Effector memory CD8-positive, alpha-beta T cell (primary cell): ENCODE data around the gene ATF7IP2.
"Not testable (repeated sequence)": the region's sequence is repeated elsewhere in the genome, so short reads cannot be mapped to it uniquely, and the experiment has no call there.

Experiments
- ATAC-seq: fragments of 150-1000 bp; cut with Tn5 transposase; replicated peaks from 2 replicates; pipeline ENCODE4 v1.10.0; 2021; ENCODE audit warnings: mild to moderate bottlenecking, moderate library complexity
- DNase-seq, 3 experiments: peaks; one replicate each; pipeline ENCODE4 v3.0.0; 2021
- H3K27ac Mint-ChIP-seq, 2 donors: one replicate each; pipeline ENCODE4 v1.8.0; 2022; ENCODE audit warnings: mild to moderate bottlenecking in 2 of 2, mixed read lengths in 2 of 2, moderate library complexity in 2 of 2
- H3K27me3 Mint-ChIP-seq, 2 donors: one replicate each; pipeline ENCODE4 v1.8.0; 2022; ENCODE audit warnings: mixed read lengths in 2 of 2
- H3K36me3 Mint-ChIP-seq: one replicate; pipeline ENCODE4 v1.8.0; 2022; ENCODE audit warnings: mild to moderate bottlenecking, moderate library complexity, mixed read lengths; ENCODE audit not compliant: insufficient read depth
- H3K4me1 Mint-ChIP-seq, 2 donors: one replicate each; pipeline ENCODE4 v1.8.0; 2022; ENCODE audit warnings: low read depth in 2 of 2, mixed read lengths in 2 of 2
- H3K4me3 Mint-ChIP-seq, 2 donors: one replicate each; pipeline ENCODE4 v1.8.0; 2022; ENCODE audit warnings: mild to moderate bottlenecking in 2 of 2, mixed read lengths in 2 of 2, moderate library complexity in 2 of 2
- H3K9me3 Mint-ChIP-seq, 2 donors: one replicate each; pipeline ENCODE4 v1.8.0; 2022; ENCODE audit warnings: mixed read lengths in 2 of 2

ATF7IP2 gene

GRCh38 chr16:10390330-10390729 is 4.5 kb downstream of the ATF7IP2 start:
- no peak for ATAC-seq

GRCh38 chr16:10390867-10391266 is 5.0 kb downstream of the ATF7IP2 start:
- Mint-ChIP-seq H3K27ac (peak overlapping the region in 1 of 2 donors; percentile 17), H3K4me1 (peaks cover 44 to 57% of the 10 kb centered on the region in 2 donors), H3K9me3 (no peaks in the 10 kb centered on the region), H3K36me3 (peaks cover 33% of the 10 kb centered on the region), H3K27me3 (no peaks in the 10 kb centered on the region), H3K4me3 (peak overlapping the region in 1 of 2 donors; percentile 27)
- DNase-seq (no peak), ATAC-seq (no peak)

More at GRCh38 chr16:10390330-10390729, 4.5 kb downstream of the ATF7IP2 start:
- H3K27me3 Mint-ChIP-seq = no peaks in the 10 kb centered on the region
- H3K4me3 Mint-ChIP-seq = peak overlapping the region; percentile 11 to 27
- H3K36me3 Mint-ChIP-seq = peaks cover 38% of the 10 kb centered on the region
- H3K27ac Mint-ChIP-seq = peak overlapping the region in 1 of 2 donors; percentile 17
- H3K9me3 Mint-ChIP-seq = no peaks in the 10 kb centered on the region
- peaks cover 47 to 60% of the 10 kb centered on the region in 2 donors for H3K4me1 Mint-ChIP-seq
- no peak for DNase-seq

GRCh38 chr16:10391339-10391738 is 5.5 kb downstream of the ATF7IP2 start:
- H3K9me3 Mint-ChIP-seq = no peaks in the 10 kb centered on the region
- peaks cover 43 to 55% of the 10 kb centered on the region in 2 donors for H3K4me1 Mint-ChIP-seq
- peaks cover 28% of the 10 kb centered on the region for H3K36me3 Mint-ChIP-seq
- no peaks in the 10 kb centered on the region for H3K27me3 Mint-ChIP-seq
- DNase-seq (no peak), ATAC-seq (no peak)
- H3K4me3 Mint-ChIP-seq = no peak overlapping the region
- peak overlapping the region in 1 of 2 donors; percentile 20 for H3K27ac Mint-ChIP-seq

- peaks cover 23% of the 10 kb centered on the region for H3K36me3 Mint-ChIP-seq
- H3K4me3 Mint-ChIP-seq = no peak overlapping the region
- DNase-seq = no peak
- no peak overlapping the region for H3K27ac Mint-ChIP-seq
- peaks cover 30 to 34% of the 10 kb centered on the region in 2 donors for H3K4me1 Mint-ChIP-seq
- ATAC-seq = no peak
- peaks cover 3 to 8% of the 10 kb centered on the region in 2 donors for H3K9me3 Mint-ChIP-seq
- H3K27me3 Mint-ChIP-seq = no peaks in the 10 kb centered on the region
These were observed 17.1 kb downstream of the ATF7IP2 start for GRCh38 chr16:10402975-10403374.

GRCh38 chr16:10405386-10405939 is 19.6 kb downstream of the ATF7IP2 start:
- DNase-seq (no peak), ATAC-seq (no peak)
- Mint-ChIP-seq H3K36me3 (peaks cover 23% of the 10 kb centered on the region), H3K27ac (no peak overlapping the region), H3K4me3 (no peak overlapping the region), H3K4me1 (peaks cover 26 to 28% of the 10 kb centered on the region in 2 donors), H3K27me3 (no peaks in the 10 kb centered on the region), H3K9me3 (peaks cover 5 to 17% of the 10 kb centered on the region in 2 donors)

GRCh38 chr16:10408824-10409381 is 23.0 kb downstream of the ATF7IP2 start:
- H3K9me3 Mint-ChIP-seq = peaks cover 7 to 44% of the 10 kb centered on the region in 2 donors
- ATAC-seq (no peak), DNase-seq (no peak)
- H3K4me1 Mint-ChIP-seq = peaks cover 13 to 15% of the 10 kb centered on the region in 2 donors
- H3K36me3 Mint-ChIP-seq = peaks cover 23% of the 10 kb centered on the region
- H3K4me3 Mint-ChIP-seq = peak overlapping the region in 1 of 2 donors; percentile 11
- H3K27ac Mint-ChIP-seq = no peak overlapping the region
- H3K27me3 Mint-ChIP-seq = no peaks in the 10 kb centered on the region

GRCh38 chr16:10409713-10410112 is 23.9 kb downstream of the ATF7IP2 start:
- not testable (repeated sequence) for ATAC-seq, H3K27ac Mint-ChIP-seq, DNase-seq, H3K27me3 Mint-ChIP-seq, H3K4me3 Mint-ChIP-seq
- H3K36me3 Mint-ChIP-seq = peaks cover 15% of the 10 kb centered on the region
- H3K4me1 Mint-ChIP-seq = peaks cover 16 to 21% of the 10 kb centered on the region in 2 donors
- peaks cover 11 to 52% of the 10 kb centered on the region in 2 donors for H3K9me3 Mint-ChIP-seq

- ATAC-seq (no peak), DNase-seq (no peak)
- H3K9me3 Mint-ChIP-seq = peaks cover 14 to 53% of the 10 kb centered on the region in 2 donors
- peaks cover 7% of the 10 kb centered on the region for H3K36me3 Mint-ChIP-seq
- no peaks in the 10 kb centered on the region for H3K27me3 Mint-ChIP-seq
- no peak overlapping the region for H3K4me3 Mint-ChIP-seq
- H3K27ac Mint-ChIP-seq = no peak overlapping the region
- peaks cover 16 to 21% of the 10 kb centered on the region in 2 donors for H3K4me1 Mint-ChIP-seq
These were observed 24.6 kb downstream of the ATF7IP2 start for GRCh38 chr16:10410469-10410868.

GRCh38 chr16:10412935-10413601 is 27.2 kb downstream of the ATF7IP2 start:
- DNase-seq (no peak), ATAC-seq (no peak)
- Mint-ChIP-seq H3K9me3 (peaks cover 15 to 59% of the 10 kb centered on the region in 2 donors), H3K27ac (no peak overlapping the region), H3K4me1 (peaks cover 16 to 21% of the 10 kb centered on the region in 2 donors), H3K27me3 (no peaks in the 10 kb centered on the region), H3K36me3 (peaks cover 6% of the 10 kb centered on the region), H3K4me3 (no peak overlapping the region)

GRCh38 chr16:10418204-10418603 is 32.3 kb downstream of the ATF7IP2 start:
- H3K36me3 Mint-ChIP-seq, H3K27ac Mint-ChIP-seq, H3K27me3 Mint-ChIP-seq, H3K4me3 Mint-ChIP-seq, H3K4me1 Mint-ChIP-seq, DNase-seq, ATAC-seq: not testable (repeated sequence)
- peaks cover 21 to 29% of the 10 kb centered on the region in 2 donors for H3K9me3 Mint-ChIP-seq

- Mint-ChIP-seq H3K27me3 (no peaks in the 10 kb centered on the region), H3K9me3 (peaks cover 14 to 17% of the 10 kb centered on the region in 2 donors), H3K36me3 (peaks cover 4% of the 10 kb centered on the region), H3K4me1 (peaks cover 0 to 4% of the 10 kb centered on the region in 2 donors), H3K4me3 (no peak overlapping the region), H3K27ac (no peak overlapping the region)
- no peak for ATAC-seq
- DNase-seq = no peak
These were observed 33.8 kb downstream of the ATF7IP2 start for GRCh38 chr16:10419701-10420100.

GRCh38 chr16:10421596-10421995 is 35.7 kb downstream of the ATF7IP2 start:
- no peaks in the 10 kb centered on the region for H3K36me3 Mint-ChIP-seq
- no peak overlapping the region for H3K4me3 Mint-ChIP-seq
- ATAC-seq = no peak
- peaks cover 12% of the 10 kb centered on the region in 2 donors for H3K9me3 Mint-ChIP-seq
- no peak overlapping the region for H3K27ac Mint-ChIP-seq
- no peak for DNase-seq
- no peaks in the 10 kb centered on the region for H3K27me3 Mint-ChIP-seq
- peaks cover 0 to 4% of the 10 kb centered on the region in 2 donors for H3K4me1 Mint-ChIP-seq

GRCh38 chr16:10428433-10429168 is 42.7 kb downstream of the ATF7IP2 start:
- no peaks in the 10 kb centered on the region for H3K4me1 Mint-ChIP-seq
- H3K27me3 Mint-ChIP-seq = no peaks in the 10 kb centered on the region
- no peaks in the 10 kb centered on the region for H3K9me3 Mint-ChIP-seq
- peak overlapping the region in 1 of 2 donors; percentile 57 for H3K27ac Mint-ChIP-seq
- ATAC-seq = no peak
- no peak for DNase-seq
- no peak overlapping the region for H3K4me3 Mint-ChIP-seq
- peaks cover 32% of the 10 kb centered on the region for H3K36me3 Mint-ChIP-seq
